Measurements from ENCODE around the gene ST8SIA5.

ST8SIA5 gene

GRCh38 chr18:46663539-46663938 lies 93.3 kb downstream of the ST8SIA5 start:
- H3K27me3 ChIP-seq (ENCODE audit: control insufficient read depth in 3 of 3, insufficient read depth in 3 of 3, low read depth in 1 of 3, low read length in 3 of 3): no peaks in the 10 kb centered on the region
- WGBS, 2 donors (ENCODE audit: extremely low coverage in 2 of 2, insufficient read length in 2 of 2, insufficient replicate concordance in 1 of 2): no CpG with 5 or more reads among the region's 1 CpG

GRCh38 chr18:46660957-46661749 lies 95.7 kb downstream of the ST8SIA5 start:
- H4K91ac ChIP-seq (ENCODE audit: low read depth, low read length, poor library complexity): no peak overlapping the region
- no peak overlapping the region for H4K8ac ChIP-seq (ENCODE audit: low read depth, low read length)
- peak; percentile 40 for DNase-seq (ENCODE audit: low spot score)
- H3K14ac ChIP-seq (ENCODE audit: low read length): no peak overlapping the region
- H3K18ac ChIP-seq (ENCODE audit: low read length): peak overlapping the region; percentile 9
- no peak overlapping the region for H3K4me2 ChIP-seq (ENCODE audit: insufficient read depth, low read length, poor library complexity, severe bottlenecking)
- no peak overlapping the region for H3K23ac ChIP-seq (ENCODE audit: low read depth, low read length, poor library complexity)
- no peak overlapping the region for H3K4ac ChIP-seq (ENCODE audit: low read length)
- H3K36me3 ChIP-seq (replicated peaks in 1 of 2; ENCODE audit: control insufficient read depth in 2 of 2, insufficient read depth in 2 of 2, low read length in 2 of 2): no peaks in the 10 kb centered on the region
- H2BK120ac ChIP-seq (ENCODE audit: low read depth, low read length): no peak overlapping the region
- H3K27me3 ChIP-seq (ENCODE audit: control insufficient read depth in 3 of 3, insufficient read depth in 3 of 3, low read depth in 1 of 3, low read length in 3 of 3): no peaks in the 10 kb centered on the region
- no peak overlapping the region for H2AK5ac ChIP-seq (ENCODE audit: low read depth, low read length)
- no peak overlapping the region for H3K9ac ChIP-seq (ENCODE audit: low read depth, low read length, poor library complexity)
- peaks cover 0 to 5% of the 10 kb centered on the region in 2 donors for H3K9me3 ChIP-seq (replicated peaks in 1 of 2; ENCODE audit: control insufficient read depth in 2 of 2, insufficient read depth in 1 of 2, low read depth in 1 of 2, low read length in 2 of 2)
- peaks cover 0 to 1% of the 10 kb centered on the region in 2 donors for H3K4me1 ChIP-seq (ENCODE audit: control insufficient read depth in 2 of 2, insufficient read depth in 1 of 2, low read depth in 1 of 2, low read length in 2 of 2)
- H2AFZ ChIP-seq (ENCODE audit: low read length): peak overlapping the region; percentile 62
- H2BK12ac ChIP-seq (ENCODE audit: low read length): no peak overlapping the region
- no peak overlapping the region for H2BK15ac ChIP-seq (ENCODE audit: low read length)
- H3K27ac ChIP-seq (replicated peaks; ENCODE audit: low read length): no peak overlapping the region
- no CpG with 5 or more reads among the region's 9 CpGs for WGBS, 2 donors (ENCODE audit: extremely low coverage in 2 of 2, insufficient read length in 2 of 2, insufficient replicate concordance in 1 of 2)
- no peak overlapping the region for H3K4me3 ChIP-seq (ENCODE audit: low read length in 2 of 2)
- H2BK5ac ChIP-seq (ENCODE audit: low read length): no peak overlapping the region
- no peaks in the 10 kb centered on the region for H3K79me1 ChIP-seq (ENCODE audit: low read depth, low read length)

More at GRCh38 chr18:46663539-46663938, 93.3 kb downstream of the ST8SIA5 start:
- no peak overlapping the region for H2BK5ac ChIP-seq (ENCODE audit: low read length)
- H3K9ac ChIP-seq (ENCODE audit: low read depth, low read length, poor library complexity): no peak overlapping the region
- H2BK15ac ChIP-seq (ENCODE audit: low read length): no peak overlapping the region
- H2BK12ac ChIP-seq (ENCODE audit: low read length): no peak overlapping the region
- H3K4me2 ChIP-seq (ENCODE audit: insufficient read depth, low read length, poor library complexity, severe bottlenecking): no peak overlapping the region
- peaks cover 0 to 5% of the 10 kb centered on the region in 2 donors for H3K9me3 ChIP-seq (replicated peaks in 1 of 2; ENCODE audit: control insufficient read depth in 2 of 2, insufficient read depth in 1 of 2, low read depth in 1 of 2, low read length in 2 of 2)
- no peak overlapping the region for H2BK120ac ChIP-seq (ENCODE audit: low read depth, low read length)
- H3K36me3 ChIP-seq (replicated peaks in 1 of 2; ENCODE audit: control insufficient read depth in 2 of 2, insufficient read depth in 2 of 2, low read length in 2 of 2): no peaks in the 10 kb centered on the region
- H3K27ac ChIP-seq (replicated peaks; ENCODE audit: low read length): no peak overlapping the region
- no peak overlapping the region for H3K4ac ChIP-seq (ENCODE audit: low read length)
- H3K14ac ChIP-seq (ENCODE audit: low read length): no peak overlapping the region
- H3K79me1 ChIP-seq (ENCODE audit: low read depth, low read length): no peaks in the 10 kb centered on the region
- no peak for DNase-seq (ENCODE audit: low spot score)
- no peak overlapping the region for H2AFZ ChIP-seq (ENCODE audit: low read length)
- no peak overlapping the region for H3K23ac ChIP-seq (ENCODE audit: low read depth, low read length, poor library complexity)
- no peak overlapping the region for H3K4me3 ChIP-seq (ENCODE audit: low read length in 2 of 2)
- no peak overlapping the region for H4K8ac ChIP-seq (ENCODE audit: low read depth, low read length)
- H2AK5ac ChIP-seq (ENCODE audit: low read depth, low read length): no peak overlapping the region
- no peak overlapping the region for H3K18ac ChIP-seq (ENCODE audit: low read length)
- no peak overlapping the region for H4K91ac ChIP-seq (ENCODE audit: low read depth, low read length, poor library complexity)
- H3K4me1 ChIP-seq (ENCODE audit: control insufficient read depth in 2 of 2, insufficient read depth in 1 of 2, low read depth in 1 of 2, low read length in 2 of 2): peaks cover 0 to 1% of the 10 kb centered on the region in 2 donors

GRCh38 chr18:46659484-46659883 lies 97.4 kb downstream of the ST8SIA5 start:
- WGBS, 2 donors (ENCODE audit: extremely low coverage in 2 of 2, insufficient read length in 2 of 2, insufficient replicate concordance in 1 of 2): no CpG with 5 or more reads among the region's 3 CpGs
- no peak overlapping the region for H3K23ac ChIP-seq (ENCODE audit: low read depth, low read length, poor library complexity)
- no peaks in the 10 kb centered on the region for H3K36me3 ChIP-seq (replicated peaks in 1 of 2; ENCODE audit: control insufficient read depth in 2 of 2, insufficient read depth in 2 of 2, low read length in 2 of 2)
- peaks cover 0 to 1% of the 10 kb centered on the region in 2 donors for H3K4me1 ChIP-seq (ENCODE audit: control insufficient read depth in 2 of 2, insufficient read depth in 1 of 2, low read depth in 1 of 2, low read length in 2 of 2)
- DNase-seq (ENCODE audit: low spot score): no peak
- H2BK5ac ChIP-seq (ENCODE audit: low read length): no peak overlapping the region
- peaks cover 0 to 5% of the 10 kb centered on the region in 2 donors for H3K9me3 ChIP-seq (replicated peaks in 1 of 2; ENCODE audit: control insufficient read depth in 2 of 2, insufficient read depth in 1 of 2, low read depth in 1 of 2, low read length in 2 of 2)
- H4K91ac ChIP-seq (ENCODE audit: low read depth, low read length, poor library complexity): no peak overlapping the region
- no peak overlapping the region for H4K8ac ChIP-seq (ENCODE audit: low read depth, low read length)
- no peak overlapping the region for H2BK120ac ChIP-seq (ENCODE audit: low read depth, low read length)
- peaks cover 0 to 2% (median 0%) of the 10 kb centered on the region in 3 experiments for H3K27me3 ChIP-seq (ENCODE audit: control insufficient read depth in 3 of 3, insufficient read depth in 3 of 3, low read depth in 1 of 3, low read length in 3 of 3)
- no peak overlapping the region for H2BK15ac ChIP-seq (ENCODE audit: low read length)
- H3K18ac ChIP-seq (ENCODE audit: low read length): no peak overlapping the region
- no peak overlapping the region for H2BK12ac ChIP-seq (ENCODE audit: low read length)
- no peak overlapping the region for H2AFZ ChIP-seq (ENCODE audit: low read length)
- H2AK5ac ChIP-seq (ENCODE audit: low read depth, low read length): no peak overlapping the region
- H3K4ac ChIP-seq (ENCODE audit: low read length): no peak overlapping the region
- H3K4me2 ChIP-seq (ENCODE audit: insufficient read depth, low read length, poor library complexity, severe bottlenecking): no peak overlapping the region
- H3K14ac ChIP-seq (ENCODE audit: low read length): no peak overlapping the region
- H3K9ac ChIP-seq (ENCODE audit: low read depth, low read length, poor library complexity): no peak overlapping the region
- no peak overlapping the region for H3K4me3 ChIP-seq (ENCODE audit: low read length in 2 of 2)
- no peaks in the 10 kb centered on the region for H3K79me1 ChIP-seq (ENCODE audit: low read depth, low read length)
- H3K27ac ChIP-seq (replicated peaks; ENCODE audit: low read length): no peak overlapping the region

GRCh38 chr18:46657115-46657955 lies 99.5 kb downstream of the ST8SIA5 start, which contains the start of gene LOXHD1:
LOXHD1 (minus strand) TSS chr18:46657220; CDS start chr18:46657033, 187 bp downstream.
- Histone ChIP-seq H3K36me3 (replicated peaks in 1 of 2; ENCODE audit: control insufficient read depth in 2 of 2, insufficient read depth in 2 of 2, low read length in 2 of 2) (no peaks in the 10 kb centered on the region), H2BK5ac (ENCODE audit: low read length) (no peak within 1 kb of the TSS), H3K23ac (ENCODE audit: low read depth, low read length, poor library complexity) (peak within 1 kb of the TSS; percentile 13), H3K27ac (replicated peaks; ENCODE audit: low read length) (no peak within 1 kb of the TSS), H3K4me3 (ENCODE audit: low read length in 2 of 2) (no peak within 1 kb of the TSS), H3K27me3 (ENCODE audit: control insufficient read depth in 3 of 3, insufficient read depth in 3 of 3, low read depth in 1 of 3, low read length in 3 of 3) (peaks cover 0 to 4% (median 0%) of the 10 kb centered on the region in 3 experiments), H3K18ac (ENCODE audit: low read length) (peak within 1 kb of the TSS; percentile 34), H2BK12ac (ENCODE audit: low read length) (peak within 1 kb of the TSS; percentile 67), H2AFZ (ENCODE audit: low read length) (peak within 1 kb of the TSS; percentile 7), H3K4me2 (ENCODE audit: insufficient read depth, low read length, poor library complexity, severe bottlenecking) (no peak within 1 kb of the TSS), H2BK120ac (ENCODE audit: low read depth, low read length) (no peak within 1 kb of the TSS), H4K91ac (ENCODE audit: low read depth, low read length, poor library complexity) (peak within 1 kb of the TSS; percentile 93), H3K4ac (ENCODE audit: low read length) (no peak within 1 kb of the TSS), H3K14ac (ENCODE audit: low read length) (peak within 1 kb of the TSS; percentile 85), H3K9me3 (replicated peaks in 1 of 2; ENCODE audit: control insufficient read depth in 2 of 2, insufficient read depth in 1 of 2, low read depth in 1 of 2, low read length in 2 of 2) (no peaks in the 10 kb centered on the region), H3K4me1 (ENCODE audit: control insufficient read depth in 2 of 2, insufficient read depth in 1 of 2, low read depth in 1 of 2, low read length in 2 of 2) (peaks cover 0 to 1% of the 10 kb centered on the region in 2 donors), H3K9ac (ENCODE audit: low read depth, low read length, poor library complexity) (no peak within 1 kb of the TSS), H4K8ac (ENCODE audit: low read depth, low read length) (no peak within 1 kb of the TSS), H2AK5ac (ENCODE audit: low read depth, low read length) (peak within 1 kb of the TSS; percentile 44), H3K79me1 (ENCODE audit: low read depth, low read length) (no peaks in the 10 kb centered on the region), H2BK15ac (ENCODE audit: low read length) (peak within 1 kb of the TSS; percentile 30)
- WGBS, 2 donors (ENCODE audit: extremely low coverage in 2 of 2, insufficient read length in 2 of 2, insufficient replicate concordance in 1 of 2): no CpG with 5 or more reads among the region's 25 CpGs
- DNase-seq (ENCODE audit: low spot score): no peak
